HUES6 (cell line): ENCODE data around the gene PON2.
A peak's percentile ranks its signal among the peaks of the same experiment; 100 is the strongest.
"Not testable (repeated sequence)": the region's sequence is repeated elsewhere in the genome, so short reads cannot be mapped to it uniquely, and the experiment has no call there.

Experiments used
- H3K27ac ChIP-seq: 2 replicates; pipeline ENCODE4 v1.7.0; 2013; ENCODE audit warnings: low read depth, mild to moderate bottlenecking, low read length, inconsistent platforms
- H3K27me3 ChIP-seq: 2 replicates; pipeline ENCODE4 v1.6.1; 2013; ENCODE audit warnings: low read length; ENCODE audit not compliant: control insufficient read depth, insufficient read depth
- H3K36me3 ChIP-seq: 2 replicates; pipeline ENCODE4 v1.6.1; 2013; ENCODE audit warnings: low read length; ENCODE audit not compliant: control insufficient read depth, insufficient read depth
- H3K4me1 ChIP-seq: 2 replicates; pipeline ENCODE4 v1.6.1; 2013; ENCODE audit warnings: low read length; ENCODE audit not compliant: control insufficient read depth, insufficient read depth
- H3K4me3 ChIP-seq: 2 replicates; pipeline ENCODE4 v1.5.1; 2013; ENCODE audit warnings: low read depth, low read length
- H3K9ac ChIP-seq: one replicate; pipeline ENCODE4 v1.6.1; 2013; ENCODE audit warnings: mild to moderate bottlenecking, low read length
- H3K9me3 ChIP-seq: 2 replicates; pipeline ENCODE4 v1.6.1; 2013; ENCODE audit warnings: low read depth, low read length; ENCODE audit not compliant: control insufficient read depth, insufficient read depth

PON2 gene

DNA sequence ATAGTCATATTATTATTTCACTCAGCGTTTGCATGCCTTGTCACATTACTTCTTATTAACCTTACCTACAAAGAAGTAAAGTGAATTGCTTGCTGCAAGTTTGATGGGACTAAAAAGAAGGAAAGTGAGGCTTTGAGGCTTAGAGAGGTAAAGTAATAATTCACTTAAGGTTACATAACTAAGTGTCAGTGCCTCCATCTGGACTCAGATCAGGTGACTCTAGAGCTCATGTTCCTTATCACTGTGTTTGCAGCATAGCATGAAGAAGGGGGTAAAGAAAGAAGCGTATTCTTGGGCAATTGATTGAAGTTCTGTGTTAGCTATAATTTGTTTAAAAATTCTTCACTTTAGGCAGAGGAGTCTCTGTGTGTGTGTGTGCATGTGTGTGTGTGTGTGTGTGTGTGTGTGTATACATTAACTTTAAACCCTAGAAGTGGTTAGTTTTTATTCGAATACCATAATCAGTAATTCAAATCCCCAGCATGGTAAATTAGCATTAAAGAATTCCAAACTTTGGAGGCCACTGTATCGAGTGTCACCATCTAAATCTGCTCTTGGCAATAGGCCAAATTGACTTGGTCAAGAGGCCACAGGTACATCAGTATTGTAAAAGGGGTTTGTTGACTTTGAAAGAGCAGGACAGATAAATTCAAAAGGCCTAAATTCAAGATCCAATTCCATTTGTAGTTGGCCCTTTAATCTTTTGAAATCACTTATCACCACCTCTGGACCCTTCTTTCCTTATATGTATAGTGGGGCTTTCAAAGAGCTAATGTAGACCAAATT is 36.5 kb downstream of the PON2 start:
- Histone ChIP-seq H3K36me3 (peaks cover 4% of the 10 kb centered on the region; the same call in 1 of the 2 replicates), H3K9me3 (no peaks in the 10 kb centered on the region), H3K27me3 (peaks cover 12% of the 10 kb centered on the region; the same call in 1 of the 2 replicates), H3K27ac (no peak overlapping the region), H3K4me1 (no peaks in the 10 kb centered on the region), H3K9ac (no peak overlapping the region), H3K4me3 (no peak overlapping the region)

DNA sequence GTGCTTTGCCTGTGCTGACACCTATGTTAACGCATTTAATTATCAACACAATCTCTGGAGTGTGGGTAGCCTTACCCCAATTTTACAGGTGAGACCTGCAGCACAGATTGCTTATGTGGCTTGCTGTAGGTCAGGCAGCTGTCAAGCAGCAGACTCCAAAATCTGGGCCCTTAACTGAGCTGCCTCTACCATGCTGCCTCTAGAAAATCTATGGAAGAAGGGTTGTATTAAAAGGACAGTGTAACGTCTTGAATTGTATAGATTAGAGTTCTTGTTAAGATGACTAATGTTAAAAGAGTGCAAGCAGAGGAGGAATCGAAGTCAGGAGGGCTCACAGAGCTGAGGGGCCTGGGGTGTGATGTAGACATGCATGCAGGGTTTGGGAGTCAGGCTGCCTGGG is 37.4 kb downstream of the PON2 start:
- H3K27me3 ChIP-seq, result peaks cover 12% of the 10 kb centered on the region; the same call in 1 of the 2 replicates
- H3K9ac ChIP-seq, result no peak overlapping the region
- H3K27ac ChIP-seq, result no peak overlapping the region
- H3K4me1 ChIP-seq, result no peaks in the 10 kb centered on the region
- no peaks in the 10 kb centered on the region for H3K36me3 ChIP-seq
- H3K4me3 ChIP-seq, result peak overlapping the region; percentile 60; the same call in 1 of the 2 replicates
- no peaks in the 10 kb centered on the region for H3K9me3 ChIP-seq

DNA sequence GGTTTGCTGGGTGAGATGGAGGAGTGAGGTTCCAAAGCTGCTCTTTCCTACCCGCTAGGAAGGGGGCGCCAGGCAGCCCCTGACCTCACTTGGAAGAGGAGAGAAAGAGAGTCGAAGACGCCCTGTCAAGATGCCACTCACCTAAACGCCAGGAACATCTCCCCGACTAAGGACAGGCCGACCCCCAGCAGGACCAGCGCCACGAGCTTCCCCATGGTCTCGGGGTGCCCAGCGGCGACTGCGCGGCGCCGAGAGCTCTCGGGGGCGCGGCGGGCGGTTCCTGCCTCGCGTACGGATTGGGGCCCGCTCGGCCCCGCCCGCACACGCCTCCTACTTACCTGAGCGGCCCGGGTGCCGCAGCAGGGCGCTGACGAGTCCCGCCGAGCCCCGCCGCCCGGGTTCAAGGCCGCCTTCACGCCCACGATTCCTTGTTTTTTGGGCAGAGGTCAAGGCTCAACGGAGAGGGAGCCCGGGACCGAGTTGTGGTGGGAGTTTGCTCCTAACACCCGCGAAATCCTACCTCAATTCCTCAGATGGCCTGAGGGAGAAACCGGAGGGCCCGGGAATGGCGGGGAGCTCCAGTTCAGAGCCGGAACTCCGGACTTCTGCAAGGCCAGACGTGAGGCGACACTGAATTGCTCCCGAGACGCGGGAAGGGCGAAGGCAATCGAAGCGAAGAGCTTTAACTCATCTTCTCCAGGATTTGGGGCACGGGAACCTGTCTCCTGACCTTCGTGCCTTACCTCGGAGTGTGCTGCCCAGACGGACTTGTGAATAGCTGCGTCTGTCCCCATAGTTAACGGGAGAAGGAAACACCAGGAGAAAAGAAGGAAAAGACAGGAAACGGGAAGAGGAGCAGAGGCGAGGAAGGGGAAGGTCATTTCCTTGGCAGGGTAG is 38.4 kb downstream of the PON2 start, which contains the start of gene PON3:
TSS of gene PON3 (minus strand) at position 240 of the 897 bp plus-strand sequence. CDS start at position 215, 25 bp downstream.
- peak within 1 kb of the TSS; percentile 60 for H3K4me3 ChIP-seq
- peaks cover 12% of the 10 kb centered on the region; the same call in 1 of the 2 replicates for H3K27me3 ChIP-seq
- H3K4me1 ChIP-seq, result no peaks in the 10 kb centered on the region
- peak within 1 kb of the TSS; percentile 19 for H3K9ac ChIP-seq
- H3K36me3 ChIP-seq, result no peaks in the 10 kb centered on the region
- H3K9me3 ChIP-seq, result no peaks in the 10 kb centered on the region
- H3K27ac ChIP-seq, result no peak within 1 kb of the TSS

DNA sequence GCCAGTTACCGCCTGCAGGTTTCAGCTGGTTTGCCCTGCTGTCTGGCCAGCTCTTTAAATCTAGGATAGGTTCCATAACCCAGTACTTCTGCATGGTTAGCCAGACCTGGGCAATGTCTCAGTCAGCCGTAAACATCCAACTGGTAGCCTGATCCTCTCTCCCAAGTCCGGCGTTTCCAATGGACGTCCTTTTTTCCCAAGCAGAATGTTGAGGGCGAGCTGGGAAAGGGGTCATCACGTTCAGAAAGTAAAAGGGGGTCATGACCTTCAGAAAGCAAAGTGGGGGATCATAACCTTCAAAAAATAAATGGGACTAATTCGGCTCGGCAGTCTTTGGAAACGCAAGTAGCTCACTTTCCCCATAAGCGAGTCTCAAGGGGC is 39.1 kb downstream of the PON2 start:
- no peaks in the 10 kb centered on the region for H3K4me1 ChIP-seq
- H3K4me3 ChIP-seq, result peak overlapping the region; percentile 60
- H3K9me3 ChIP-seq, result no peaks in the 10 kb centered on the region
- H3K27ac ChIP-seq, result no peak overlapping the region
- no peak overlapping the region for H3K9ac ChIP-seq
- no peaks in the 10 kb centered on the region for H3K36me3 ChIP-seq
- H3K27me3 ChIP-seq, result peaks cover 12% of the 10 kb centered on the region; the same call in 1 of the 2 replicates

DNA sequence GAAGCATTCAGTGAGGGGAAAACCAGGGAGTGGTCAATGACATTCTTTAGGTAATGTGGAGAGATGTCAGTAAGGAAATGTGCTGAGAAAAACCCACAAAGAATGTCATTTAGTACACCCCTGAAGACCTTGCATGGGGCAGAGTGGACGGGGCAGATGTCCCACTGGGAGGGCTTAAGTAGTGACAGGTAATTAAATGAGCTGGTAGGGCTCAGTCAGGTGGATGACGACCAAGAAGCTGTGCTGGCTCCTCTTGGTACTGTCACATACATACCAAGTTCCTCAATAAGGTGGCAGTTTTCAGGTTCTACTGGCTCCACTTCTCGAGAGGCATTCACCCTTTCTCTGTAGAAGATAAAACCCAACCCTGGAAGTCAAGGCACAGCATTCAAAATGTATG is 40.5 kb downstream of the PON2 start:
- Histone ChIP-seq H3K9me3 (no peaks in the 10 kb centered on the region), H3K27me3 (peaks cover 12% of the 10 kb centered on the region; the same call in 1 of the 2 replicates), H3K36me3 (no peaks in the 10 kb centered on the region), H3K9ac (no peak overlapping the region), H3K4me3 (no peak overlapping the region), H3K27ac (no peak overlapping the region), H3K4me1 (no peaks in the 10 kb centered on the region)

DNA sequence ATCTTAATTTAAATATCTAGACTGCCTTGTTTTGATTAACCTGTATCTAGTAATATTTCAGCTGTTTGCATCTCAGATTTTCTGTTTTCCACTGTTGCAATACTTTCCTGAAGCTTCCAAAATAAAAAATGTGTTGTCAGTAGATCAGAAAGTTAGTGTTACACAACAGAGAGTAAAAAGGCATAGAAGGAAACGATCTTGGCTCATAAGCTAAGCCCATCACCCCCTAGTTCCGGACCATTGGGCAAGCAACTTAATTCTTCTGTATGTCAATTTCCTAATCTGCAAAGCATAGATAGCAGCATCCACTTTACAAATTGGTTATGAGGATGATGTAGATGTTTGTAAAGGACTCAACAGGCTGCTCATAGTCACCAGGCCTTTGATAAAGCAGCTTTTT is 43.1 kb downstream of the PON2 start:
- Histone ChIP-seq H3K4me3 (no peak overlapping the region), H3K36me3 (no peaks in the 10 kb centered on the region), H3K9me3 (no peaks in the 10 kb centered on the region), H3K27me3 (peaks cover 4% of the 10 kb centered on the region; the same call in 1 of the 2 replicates), H3K27ac (no peak overlapping the region), H3K4me1 (no peaks in the 10 kb centered on the region), H3K9ac (no peak overlapping the region)

DNA sequence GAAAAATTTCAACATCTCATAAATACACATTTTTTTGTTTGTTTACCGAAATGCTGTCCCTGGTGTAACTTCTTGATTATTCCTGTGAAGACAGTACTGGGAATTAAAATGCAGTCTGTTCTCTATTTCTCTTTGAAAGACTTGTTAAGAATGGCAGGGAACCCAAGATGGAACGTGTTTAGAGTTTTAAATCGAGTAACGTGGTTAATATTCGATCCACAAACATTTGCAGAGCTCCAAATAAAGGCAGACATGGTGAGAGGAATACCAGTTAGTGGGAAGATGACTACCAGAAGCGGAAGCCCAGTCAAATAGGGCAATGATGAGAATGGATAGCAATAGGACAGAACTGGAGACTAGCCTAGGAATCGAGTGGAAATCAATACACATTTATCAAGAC is 45.3 kb downstream of the PON2 start:
- Histone ChIP-seq H3K27me3 (no peaks in the 10 kb centered on the region), H3K4me1 (no peaks in the 10 kb centered on the region), H3K36me3 (no peaks in the 10 kb centered on the region), H3K9me3 (no peaks in the 10 kb centered on the region), H3K27ac (no peak overlapping the region), H3K4me3 (no peak overlapping the region), H3K9ac (no peak overlapping the region)

DNA sequence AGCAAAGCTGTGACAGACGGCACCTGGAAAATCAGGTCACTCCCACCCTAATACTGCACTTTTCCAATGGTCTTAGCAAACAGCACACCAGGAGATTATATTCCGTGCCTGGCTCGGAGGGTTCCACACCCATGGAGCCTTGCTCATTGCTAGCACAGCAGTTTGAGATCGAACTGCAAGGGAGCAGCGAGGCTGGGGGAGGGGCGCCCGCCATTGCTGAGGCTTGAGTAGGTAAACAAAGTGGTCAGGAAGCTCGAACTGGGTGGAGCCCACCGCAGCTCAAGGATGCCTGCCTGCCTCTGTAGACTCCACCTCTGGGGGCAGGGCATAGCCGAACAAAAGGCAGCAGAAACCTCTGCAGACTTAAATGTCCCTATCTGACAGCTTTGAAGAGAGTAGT is 55.4 kb downstream of the PON2 start:
- not testable (repeated sequence) for H3K9ac ChIP-seq, H3K27ac ChIP-seq, H3K27me3 ChIP-seq, H3K4me1 ChIP-seq, H3K36me3 ChIP-seq, H3K4me3 ChIP-seq
- H3K9me3 ChIP-seq, result peaks cover 22% of the 10 kb centered on the region

DNA sequence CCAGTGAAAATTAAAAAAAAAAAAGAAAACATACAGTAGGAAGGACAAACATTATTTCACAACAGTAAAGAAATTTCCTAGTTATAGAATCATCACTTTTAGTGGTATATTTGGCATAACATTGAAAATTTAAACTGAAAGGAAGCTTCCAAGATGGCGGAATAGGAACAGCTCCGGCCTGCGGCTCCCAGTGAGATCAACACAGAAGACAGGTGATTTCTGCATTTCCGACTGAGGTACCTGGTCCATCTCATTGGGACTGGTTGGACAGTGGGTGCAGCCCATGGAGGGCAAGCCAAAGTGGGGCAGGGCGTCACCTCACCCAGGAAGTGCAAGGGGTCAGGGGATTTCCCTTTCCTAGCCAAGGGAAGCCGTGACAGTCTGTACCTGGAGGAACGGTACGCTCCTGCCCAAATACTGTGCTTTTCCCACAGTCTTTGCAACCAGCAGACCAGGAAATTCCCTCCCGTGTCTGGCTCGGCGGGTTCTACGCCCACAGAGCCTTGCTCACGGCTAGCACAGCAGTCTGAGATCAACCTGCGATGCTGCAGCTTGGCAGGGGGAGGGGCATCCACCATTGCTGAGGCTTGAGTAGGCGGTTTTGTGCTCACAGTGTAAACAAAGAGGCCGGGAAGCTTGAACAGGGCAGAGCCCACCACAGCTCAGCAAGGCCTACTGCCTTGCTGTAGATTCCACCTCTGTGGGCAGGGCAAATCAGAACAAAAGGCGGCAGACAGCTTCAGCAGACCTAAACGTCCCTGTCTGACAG is 58.0 kb downstream of the PON2 start:
- Histone ChIP-seq H3K4me1 (no peaks in the 10 kb centered on the region), H3K27me3 (no peaks in the 10 kb centered on the region), H3K36me3 (no peaks in the 10 kb centered on the region), H3K4me3 (no peak overlapping the region), H3K9ac (no peak overlapping the region), H3K9me3 (peaks cover 31% of the 10 kb centered on the region), H3K27ac (no peak overlapping the region)

DNA sequence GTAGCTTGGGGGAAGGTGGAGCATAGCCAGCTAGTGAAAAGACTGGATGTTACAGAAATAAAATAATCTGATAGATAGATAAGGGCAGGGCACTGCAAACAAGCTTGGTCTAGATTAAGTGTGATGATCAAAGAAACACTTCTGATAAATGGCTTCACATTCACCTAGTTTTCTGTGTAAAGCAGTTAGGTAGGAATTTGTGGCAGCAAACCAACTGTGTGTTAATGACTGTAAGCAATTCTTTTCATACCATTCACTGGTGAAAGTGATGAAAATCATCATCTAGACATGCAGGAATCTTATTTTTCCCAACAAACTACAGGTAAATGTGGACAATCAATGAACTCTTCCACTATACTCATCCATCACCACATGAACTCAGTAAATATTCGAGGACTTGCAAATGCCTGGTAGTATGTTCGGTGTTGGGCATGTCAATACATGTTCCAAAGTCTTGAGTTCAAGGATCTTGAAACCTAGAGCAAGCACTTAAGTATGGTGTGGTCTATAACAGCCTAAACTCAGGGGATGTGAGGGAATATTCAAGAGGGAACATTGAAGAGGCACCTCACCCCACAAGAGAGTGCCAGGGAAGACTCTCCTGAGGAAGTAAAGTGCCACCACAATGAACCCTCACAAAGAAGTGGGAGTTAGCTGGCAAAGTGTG is 59.1 kb downstream of the PON2 start:
- Histone ChIP-seq H3K4me1 (no peaks in the 10 kb centered on the region), H3K36me3 (no peaks in the 10 kb centered on the region), H3K9ac (no peak overlapping the region), H3K4me3 (no peak overlapping the region), H3K9me3 (peaks cover 31% of the 10 kb centered on the region), H3K27ac (no peak overlapping the region), H3K27me3 (no peaks in the 10 kb centered on the region)
